Measurements from ENCODE around the gene TMUB1.

DNA sequence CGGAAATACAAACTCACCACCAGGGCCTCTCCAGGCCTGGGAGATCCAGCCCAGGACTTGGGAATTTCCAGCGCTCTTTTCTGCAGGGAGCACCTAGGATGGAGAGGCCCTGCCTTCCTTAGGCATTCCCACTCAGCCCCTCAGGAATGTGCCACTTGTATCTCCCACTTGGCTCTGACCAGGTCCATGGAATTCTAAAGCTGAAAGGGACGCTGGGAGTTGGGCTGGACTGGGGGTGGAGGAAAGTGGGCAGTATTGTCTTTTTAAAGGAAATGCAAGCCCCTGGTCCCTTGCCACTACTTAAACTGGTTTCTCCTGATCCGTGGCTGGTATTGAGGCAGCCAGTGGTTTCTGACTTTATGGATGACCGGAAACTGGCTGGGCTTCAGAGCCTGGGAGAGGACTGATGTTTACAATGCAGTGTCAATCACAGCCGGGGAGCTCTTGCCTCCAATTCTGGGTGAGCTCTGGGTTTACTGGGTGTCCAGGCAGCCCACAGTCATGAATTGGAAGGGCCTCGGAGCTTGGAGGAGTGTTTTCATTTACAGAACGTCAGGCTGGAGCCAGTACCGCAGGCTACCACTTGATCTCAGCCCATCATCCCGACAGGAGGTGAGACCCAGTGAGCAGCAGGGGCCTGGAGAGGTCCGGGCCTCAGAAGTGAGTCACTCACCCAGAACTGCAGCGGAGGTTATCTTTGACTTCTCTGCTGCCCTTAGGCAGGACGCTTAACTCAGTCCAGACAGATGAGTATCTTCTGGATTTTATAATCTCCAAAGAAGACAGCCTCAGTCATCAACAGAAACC, 30.3 kb upstream of the TMUB1 start:
- TF ChIP-seq, protein P1, sequence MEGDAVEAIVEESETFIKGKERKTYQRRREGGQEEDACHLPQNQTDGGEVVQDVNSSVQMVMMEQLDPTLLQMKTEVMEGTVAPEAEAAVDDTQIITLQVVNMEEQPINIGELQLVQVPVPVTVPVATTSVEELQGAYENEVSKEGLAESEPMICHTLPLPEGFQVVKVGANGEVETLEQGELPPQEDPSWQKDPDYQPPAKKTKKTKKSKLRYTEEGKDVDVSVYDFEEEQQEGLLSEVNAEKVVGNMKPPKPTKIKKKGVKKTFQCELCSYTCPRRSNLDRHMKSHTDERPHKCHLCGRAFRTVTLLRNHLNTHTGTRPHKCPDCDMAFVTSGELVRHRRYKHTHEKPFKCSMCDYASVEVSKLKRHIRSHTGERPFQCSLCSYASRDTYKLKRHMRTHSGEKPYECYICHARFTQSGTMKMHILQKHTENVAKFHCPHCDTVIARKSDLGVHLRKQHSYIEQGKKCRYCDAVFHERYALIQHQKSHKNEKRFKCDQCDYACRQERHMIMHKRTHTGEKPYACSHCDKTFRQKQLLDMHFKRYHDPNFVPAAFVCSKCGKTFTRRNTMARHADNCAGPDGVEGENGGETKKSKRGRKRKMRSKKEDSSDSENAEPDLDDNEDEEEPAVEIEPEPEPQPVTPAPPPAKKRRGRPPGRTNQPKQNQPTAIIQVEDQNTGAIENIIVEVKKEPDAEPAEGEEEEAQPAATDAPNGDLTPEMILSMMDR (IDR thresholded peaks at IDR 0.05 in 8 of 11, conservative IDR thresholded peaks at IDR 0.05 in 3 of 11): no peak
- TF ChIP-seq POLR2A (IDR thresholded peaks at IDR 0.05): no peak
- no peak for TF ChIP-seq POLR2AphosphoS5 (IDR thresholded peaks at IDR 0.05)

Measured in spleen (tissue), 7 donors.